H1 (cell line): Measurements from ENCODE around the gene LARP1. TPM values are rescaled to one million over a fixed set of nuclear protein-coding genes. Genes with fewer than 3 reads are reported as not detected.

Source experiments
- CBX8 ChIP-seq: fragments of 300-800, 300-1000 bp; sonication (generic); IDR thresholded peaks from 2 replicates; pipeline ENCODE4 v1.7.1; 2016; ENCODE audit warnings: low read depth, low read length, borderline replicate concordance
- CHD7 ChIP-seq: fragments of 300-600 bp; sonication (generic); IDR thresholded peaks from 2 replicates; pipeline ENCODE4 v1.7.1; 2012; ENCODE audit warnings: low read length, moderate library complexity, mild to moderate bottlenecking, inconsistent platforms; ENCODE audit not compliant: insufficient replicate concordance
- polyA plus RNA-seq, 7 experiments: library from polyadenylated mRNA; depleted of rRNA in 3 of 7; stranded (reverse) in 5 of 7; unstranded in 2 of 7; fragments of >200 nt in 5 of 7; fragments of 200-250 nt in 2 of 7; gene quantifications; 1 replicate in 5 of 7; 2 replicates in 1 of 7; 4 replicates in 1 of 7; pipeline versions ENCODE4 v1.2.1 to v1.2.3, GENCODE V29; 2011 to 2013; ENCODE audit warnings: missing spikeins in 2 of 7, mixed read lengths in 2 of 7
- total RNA-seq: library from RNA; stranded (reverse); fragmentation: NEBNext Ultra II Directional; extraction: Animal tissue kit (Norgen Biotek cat#: 25700); gene quantifications from 2 replicates; pipeline ENCODE4 v1.2.1, GENCODE V29; 2021
- TF ChIP-seq, protein P1 (sequence below), 3 experiments: IDR thresholded peaks; 1 replicate in 2 of 3; 2 replicates in 1 of 3; pipeline versions ENCODE4 v1.5.1 to v1.6.1; 2011; ENCODE audit warnings: low read length in 3 of 3, mild to moderate bottlenecking in 3 of 3, inconsistent platforms in 2 of 3, low read depth in 1 of 3, moderate library complexity in 1 of 3; ENCODE audit not compliant: insufficient read depth in 1 of 3; ENCODE audit errors: control extremely low read depth in 1 of 3

LARP1 gene
- total and polyA plus RNA-seq, 2 of the 8 experiments (the other 6 are each of a cell fraction or from before 2014, with no cell fraction given), result 106 to 422 TPM

GRCh38 chr5:154745349-154745748 lies 9.8 kb upstream of the LARP1 start (continued):
- TF ChIP-seq CHD7 (no peak), CBX8 (no peak)
- TF ChIP-seq, protein P1, sequence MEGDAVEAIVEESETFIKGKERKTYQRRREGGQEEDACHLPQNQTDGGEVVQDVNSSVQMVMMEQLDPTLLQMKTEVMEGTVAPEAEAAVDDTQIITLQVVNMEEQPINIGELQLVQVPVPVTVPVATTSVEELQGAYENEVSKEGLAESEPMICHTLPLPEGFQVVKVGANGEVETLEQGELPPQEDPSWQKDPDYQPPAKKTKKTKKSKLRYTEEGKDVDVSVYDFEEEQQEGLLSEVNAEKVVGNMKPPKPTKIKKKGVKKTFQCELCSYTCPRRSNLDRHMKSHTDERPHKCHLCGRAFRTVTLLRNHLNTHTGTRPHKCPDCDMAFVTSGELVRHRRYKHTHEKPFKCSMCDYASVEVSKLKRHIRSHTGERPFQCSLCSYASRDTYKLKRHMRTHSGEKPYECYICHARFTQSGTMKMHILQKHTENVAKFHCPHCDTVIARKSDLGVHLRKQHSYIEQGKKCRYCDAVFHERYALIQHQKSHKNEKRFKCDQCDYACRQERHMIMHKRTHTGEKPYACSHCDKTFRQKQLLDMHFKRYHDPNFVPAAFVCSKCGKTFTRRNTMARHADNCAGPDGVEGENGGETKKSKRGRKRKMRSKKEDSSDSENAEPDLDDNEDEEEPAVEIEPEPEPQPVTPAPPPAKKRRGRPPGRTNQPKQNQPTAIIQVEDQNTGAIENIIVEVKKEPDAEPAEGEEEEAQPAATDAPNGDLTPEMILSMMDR (IDR thresholded peaks at IDR 0.05; ENCODE audit: control extremely low read depth in 1 of 3, insufficient read depth in 1 of 3, low read depth in 1 of 3, low read length in 3 of 3), result no peak
